Ascending aorta (tissue), 2 donors: Measurements from ENCODE around the gene LCN10. TPM values are rescaled to one million over a fixed set of nuclear protein-coding genes. Genes with fewer than 3 reads are reported as not detected.
"Not testable (repeated sequence)": the region's sequence is repeated elsewhere in the genome, so short reads cannot be mapped to it uniquely, and the experiment has no call there.

ENCODE experiments used
- DNase-seq, 2 donors: peaks; one replicate each; pipeline ENCODE4 v3.0.0-alpha.2; 2019; ENCODE audit warnings: low spot score in 2 of 2
- H3K27ac ChIP-seq, 2 donors: fragments of 200-600 bp; sonication (generic); one replicate each; pipeline ENCODE4 v1.5.1; 2016 to 2017; ENCODE audit warnings: mild to moderate bottlenecking in 1 of 2
- H3K27me3 ChIP-seq: fragments of 200-600 bp; sonication (generic); one replicate; pipeline ENCODE4 v1.5.1; 2017
- H3K36me3 ChIP-seq, 2 donors: fragments of 200-600 bp; sonication (generic); one replicate each; pipeline ENCODE4 v1.5.1; 2016
- H3K4me1 ChIP-seq, 2 donors: fragments of 200-600 bp; sonication (generic); one replicate each; pipeline ENCODE4 v1.5.1; 2016 to 2017; ENCODE audit warnings: mild to moderate bottlenecking in 1 of 2
- H3K4me3 ChIP-seq, 2 donors: fragments of 200-600 bp; sonication (generic); one replicate each; pipeline ENCODE4 v1.5.1; 2016 to 2017; ENCODE audit warnings: mild to moderate bottlenecking in 1 of 2
- H3K9me3 ChIP-seq, 2 donors: fragments of 200-600 bp; sonication (generic); one replicate each; pipeline ENCODE4 v1.5.1; 2016
- intact Hi-C: fragments of 100-400 bp; cut with DNase I; formaldehyde crosslinking; loops from one replicate; pipeline ENCODE4 v1.15.1; 2023
- total RNA-seq: library from RNA; depleted of rRNA; stranded (reverse); fragments of >200 nt; gene quantifications from one replicate; pipeline ENCODE4 v1.1.0, GENCODE V29; 2016
- TF ChIP-seq, protein P1 (sequence below), 3 experiments: fragments of 200-600 bp in 2 of 3; fragments of 450-650 bp in 1 of 3; sonication (generic) in 2 of 3; IDR thresholded peaks; one replicate each; pipeline ENCODE4 v1.5.1; 2016 to 2019; ENCODE audit warnings: antibody characterized with exemption in 3 of 3, mild to moderate bottlenecking in 1 of 3, moderate library complexity in 1 of 3

Gene LCN10
- total RNA-seq, 1 donor from 2014 or later, result 28.5 TPM

DNA sequence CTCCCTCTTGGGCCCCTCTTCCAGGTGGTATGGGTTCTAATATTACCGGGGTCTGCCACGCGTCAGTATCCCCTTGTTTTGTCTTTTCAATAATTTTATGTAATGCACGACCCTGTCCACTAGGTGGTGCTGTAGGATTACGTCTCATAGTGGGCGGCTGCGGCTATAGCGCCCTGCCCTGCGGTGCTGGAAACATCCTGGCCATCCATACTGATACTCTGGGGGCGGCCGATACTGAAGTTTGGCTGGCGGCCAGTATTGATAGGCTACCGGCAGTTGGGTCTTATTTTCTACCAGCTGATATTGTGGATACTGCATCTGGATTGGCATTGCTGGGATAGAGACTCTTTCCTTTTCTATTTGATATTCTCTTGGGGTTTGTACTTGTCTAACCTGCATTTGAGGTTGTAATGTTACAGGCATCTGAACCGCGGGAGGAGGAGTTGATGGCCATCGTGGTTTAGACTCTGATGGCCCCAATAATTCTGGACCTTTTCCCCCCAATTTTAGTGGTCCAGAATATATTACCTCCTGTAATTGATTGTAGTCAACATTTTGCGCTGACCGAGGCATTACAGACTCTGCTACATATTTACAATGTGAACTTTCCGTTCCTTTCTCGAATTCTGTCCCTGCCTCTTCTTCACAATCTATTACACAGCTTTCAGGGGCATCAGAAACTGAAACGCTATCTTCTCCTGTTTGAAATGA, 45.1 kb upstream of the LCN10 start:
- peak in 1 of 2 donors; percentile 81 for DNase-seq
- H3K27ac ChIP-seq, result no peak overlapping the region

GRCh38 chr9:136786983-136787382, 44.2 kb upstream of the LCN10 start:
- not testable (repeated sequence) for H3K4me3 ChIP-seq, DNase-seq, H3K4me1 ChIP-seq, H3K27ac ChIP-seq, H3K36me3 ChIP-seq, H3K9me3 ChIP-seq, H3K27me3 ChIP-seq
- intact Hi-C loops, result loop anchor here (1.0 kb wide), 1 partner anchor 248 kb away; no protein-coding TSS in a partner anchor

More for the DNA sequence above, 45.1 kb upstream of the LCN10 start:
- Histone ChIP-seq H3K4me3 (no peak overlapping the region), H3K27me3 (no peaks in the 10 kb centered on the region), H3K4me1 (peaks cover 0 to 14% of the 10 kb centered on the region in 2 donors), H3K9me3 (no peaks in the 10 kb centered on the region), H3K36me3 (no peaks in the 10 kb centered on the region)
- intact Hi-C loops, result loop anchor here (1.0 kb wide), 1 partner anchor 247 kb away; no protein-coding TSS in a partner anchor
- TF ChIP-seq, protein P1, sequence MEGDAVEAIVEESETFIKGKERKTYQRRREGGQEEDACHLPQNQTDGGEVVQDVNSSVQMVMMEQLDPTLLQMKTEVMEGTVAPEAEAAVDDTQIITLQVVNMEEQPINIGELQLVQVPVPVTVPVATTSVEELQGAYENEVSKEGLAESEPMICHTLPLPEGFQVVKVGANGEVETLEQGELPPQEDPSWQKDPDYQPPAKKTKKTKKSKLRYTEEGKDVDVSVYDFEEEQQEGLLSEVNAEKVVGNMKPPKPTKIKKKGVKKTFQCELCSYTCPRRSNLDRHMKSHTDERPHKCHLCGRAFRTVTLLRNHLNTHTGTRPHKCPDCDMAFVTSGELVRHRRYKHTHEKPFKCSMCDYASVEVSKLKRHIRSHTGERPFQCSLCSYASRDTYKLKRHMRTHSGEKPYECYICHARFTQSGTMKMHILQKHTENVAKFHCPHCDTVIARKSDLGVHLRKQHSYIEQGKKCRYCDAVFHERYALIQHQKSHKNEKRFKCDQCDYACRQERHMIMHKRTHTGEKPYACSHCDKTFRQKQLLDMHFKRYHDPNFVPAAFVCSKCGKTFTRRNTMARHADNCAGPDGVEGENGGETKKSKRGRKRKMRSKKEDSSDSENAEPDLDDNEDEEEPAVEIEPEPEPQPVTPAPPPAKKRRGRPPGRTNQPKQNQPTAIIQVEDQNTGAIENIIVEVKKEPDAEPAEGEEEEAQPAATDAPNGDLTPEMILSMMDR (IDR thresholded peaks at IDR 0.05), result peak; percentile 75 to 84 (median 82)

DNA sequence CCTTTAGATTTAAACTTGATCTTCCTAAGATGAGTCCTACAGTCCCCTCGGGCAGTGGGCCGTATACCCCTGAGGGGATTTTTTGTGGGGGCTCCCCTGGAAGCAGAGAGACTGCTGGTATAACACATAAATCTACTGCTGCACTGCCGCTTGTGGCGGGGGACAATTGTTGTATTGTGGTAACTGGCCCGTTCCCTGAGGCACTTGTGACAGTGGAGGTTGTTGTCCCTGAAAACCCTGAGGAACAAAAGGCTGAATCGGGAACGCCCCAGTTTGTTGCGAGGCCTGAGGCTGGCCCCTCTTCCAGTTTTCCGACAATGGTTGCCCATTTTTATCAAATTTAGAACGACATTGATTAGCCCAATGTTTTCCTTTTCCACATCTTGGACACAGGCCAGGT, 43.7 kb upstream of the LCN10 start:
- intact Hi-C loops, result no loop called here
- Histone ChIP-seq H3K27me3 (no peaks in the 10 kb centered on the region), H3K9me3 (no peaks in the 10 kb centered on the region), H3K36me3 (no peaks in the 10 kb centered on the region), H3K4me1 (peaks cover 0 to 3% of the 10 kb centered on the region in 2 donors), H3K27ac (no peak overlapping the region), H3K4me3 (no peak overlapping the region)
- DNase-seq, result no peak
- TF ChIP-seq, protein P1 (IDR thresholded peaks at IDR 0.05), result no peak

DNA sequence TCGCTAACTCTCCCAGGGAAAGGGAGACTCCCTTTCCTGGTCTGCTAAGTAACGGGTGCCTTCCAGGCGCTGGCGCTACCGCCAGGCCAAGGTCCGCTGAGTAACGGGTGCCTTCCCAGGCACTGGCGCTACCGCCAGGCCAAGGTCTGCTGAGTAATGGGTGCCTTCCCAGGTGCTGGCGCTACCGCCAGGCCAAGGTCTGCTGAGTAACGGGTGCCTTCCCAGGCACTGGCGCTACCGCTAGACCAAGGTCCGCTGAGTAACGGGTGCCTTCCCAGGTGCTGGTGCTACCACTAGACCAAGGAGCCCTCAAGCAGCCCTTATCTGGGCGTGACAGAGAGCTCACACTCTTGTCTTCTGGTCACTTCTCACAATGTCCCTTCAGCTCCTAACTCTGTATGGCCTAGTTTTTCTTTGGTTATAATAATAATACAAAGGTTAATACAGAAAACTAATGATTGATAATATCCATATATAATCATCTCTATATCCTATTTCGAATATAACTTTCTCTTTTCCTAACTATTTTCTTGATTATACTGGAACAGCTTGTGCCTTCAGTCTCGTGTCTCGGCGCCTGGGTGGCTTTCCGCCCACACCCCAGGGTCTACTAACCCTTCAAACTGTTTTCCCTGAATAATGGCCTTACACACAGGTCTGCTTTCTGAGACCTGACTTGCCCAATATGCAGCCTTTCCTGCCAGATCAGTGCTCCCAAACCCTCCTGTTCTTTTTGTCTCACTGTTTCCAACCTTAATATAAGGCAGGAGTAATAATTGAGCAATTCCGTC, 43.0 kb upstream of the LCN10 start:
- H3K27ac ChIP-seq, H3K9me3 ChIP-seq, DNase-seq, H3K27me3 ChIP-seq, intact Hi-C loops, H3K36me3 ChIP-seq, H3K4me1 ChIP-seq, H3K4me3 ChIP-seq: not testable (repeated sequence)

DNA sequence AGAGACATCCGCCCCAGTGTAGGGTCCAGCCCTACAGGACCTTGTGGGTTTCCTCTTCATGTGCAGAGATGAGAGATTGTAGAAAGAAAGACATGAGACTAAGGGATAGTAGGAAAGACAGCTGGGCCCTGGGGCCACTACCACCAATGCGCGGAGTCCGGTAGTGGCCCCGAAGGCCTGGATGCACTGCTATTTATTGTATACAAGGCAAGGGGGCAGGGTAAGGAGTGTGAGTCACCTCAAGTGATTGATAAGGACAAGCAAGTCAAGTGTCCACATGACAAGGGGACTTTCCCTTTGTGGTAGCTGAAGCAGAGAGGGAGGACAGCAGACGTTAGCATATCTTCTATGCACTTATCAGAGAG, 42.2 kb upstream of the LCN10 start:
- no peaks in the 10 kb centered on the region for H3K9me3 ChIP-seq
- H3K36me3 ChIP-seq, result no peaks in the 10 kb centered on the region
- TF ChIP-seq, protein P1 (IDR thresholded peaks at IDR 0.05), result no peak
- no peak overlapping the region for H3K27ac ChIP-seq
- intact Hi-C loops, result no loop called here
- DNase-seq, result no peak
- H3K4me1 ChIP-seq, result no peaks in the 10 kb centered on the region
- no peak overlapping the region for H3K4me3 ChIP-seq
- H3K27me3 ChIP-seq, result no peaks in the 10 kb centered on the region

- no peaks in the 10 kb centered on the region for H3K4me1 ChIP-seq
- TF ChIP-seq, protein P1 (IDR thresholded peaks at IDR 0.05), result peak in 2 of 3 experiments; percentile 13 to 48
- H3K4me3 ChIP-seq, result no peak overlapping the region
- intact Hi-C loops, result no loop called here
- no peaks in the 10 kb centered on the region for H3K27me3 ChIP-seq
- no peaks in the 10 kb centered on the region for H3K36me3 ChIP-seq
- no peak for DNase-seq
- no peak overlapping the region for H3K27ac ChIP-seq
- no peaks in the 10 kb centered on the region for H3K9me3 ChIP-seq
These were observed 41.7 kb upstream of the LCN10 start for GRCh38 chr9:136784249-136784996.
